ENCODE measurements around the gene SCMH1. TPM values are rescaled to one million over a fixed set of nuclear protein-coding genes. Genes with fewer than 3 reads are reported as not detected.

SCMH1 gene
- polyA plus RNA-seq, 1 of the 3 experiments (the other 2 are of a cell fraction), result 38.5 TPM

DNA sequence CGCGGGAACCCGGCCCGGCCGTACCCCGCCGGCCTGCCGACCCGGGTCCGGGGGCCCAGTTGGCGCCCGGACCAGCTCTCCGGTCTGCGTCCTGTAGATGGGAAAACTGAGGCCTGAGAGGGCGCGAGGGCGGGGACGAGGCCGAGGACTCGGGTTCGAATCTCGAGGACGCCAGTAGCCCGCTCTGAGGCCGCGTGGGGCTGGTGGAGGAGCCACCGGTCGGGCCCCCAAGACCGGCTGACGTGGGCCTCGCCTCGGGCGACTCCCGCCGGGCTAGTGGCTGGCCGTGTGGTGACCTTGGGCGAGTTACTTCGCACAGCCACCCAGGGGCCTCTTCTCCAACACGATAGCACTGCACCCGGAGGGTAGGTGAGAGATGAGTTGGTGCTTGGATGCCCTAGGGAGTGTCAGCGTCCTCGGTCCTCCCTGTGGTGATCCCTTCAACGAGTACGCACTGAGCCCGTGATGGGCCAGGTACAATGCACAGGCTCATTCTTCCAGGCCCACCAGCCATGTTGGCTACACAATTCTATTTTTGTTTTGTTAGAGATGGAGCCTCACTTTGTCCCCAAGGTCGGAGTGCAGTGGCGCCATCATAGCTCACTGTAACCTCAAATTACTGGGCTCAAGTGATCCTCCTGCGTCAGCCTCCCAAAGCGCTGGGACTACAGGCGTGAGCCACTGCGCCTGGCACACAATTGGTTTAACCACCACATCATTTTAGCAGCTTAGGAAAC lies 404 bp upstream of the SCMH1 start:
- Histone ChIP-seq H3K27me3 (ENCODE audit: insufficient read depth) (no peaks in the 10 kb centered on the region), H3K9me3 (no peaks in the 10 kb centered on the region), H3K4me3 (ENCODE audit: low read depth in 2 of 2, low read length in 1 of 2) (peak overlapping the region; percentile 57 to 84), H3K4me1 (ENCODE audit: control insufficient read depth in 1 of 2, insufficient read depth in 2 of 2, low read depth in 1 of 2, low read length in 1 of 2) (peaks cover 17 to 35% of the 10 kb centered on the region in 2 experiments; a peak in 3 of 4 replicates), H3K79me2 (ENCODE audit: insufficient read depth) (peaks cover 18% of the 10 kb centered on the region), H3F3A (replicated peaks; ENCODE audit: insufficient read depth) (peaks cover 34% of the 10 kb centered on the region), H2AFZ (ENCODE audit: low read depth) (peak overlapping the region; percentile 78; the same call in 1 of the 2 replicates), H3K9ac (peak overlapping the region; percentile 71), H3K9me2 (no peaks in the 10 kb centered on the region), H4K20me1 (ENCODE audit: insufficient read depth) (peaks cover 19% of the 10 kb centered on the region), H3K4me2 (peak overlapping the region; percentile 86), H3K36me3 (replicated peaks in 1 of 2; ENCODE audit: control insufficient read depth in 1 of 2, insufficient read depth in 2 of 2, low read length in 1 of 2) (peaks cover 0 to 4% of the 10 kb centered on the region in 2 experiments), H3K27ac (ENCODE audit: low read depth in 2 of 2, low read length in 1 of 2) (peak overlapping the region; percentile 60 to 84; a peak in 3 of 4 replicates)
- POLR2A ChIA-PET, result no interaction called here
- CTCF ChIA-PET, result interaction anchor here (1.3 to 1.7 kb wide), 3 partner anchors 13 to 28 kb away, joined by 3 to 6 read pairs (median 3); no protein-coding TSS in a partner anchor
- TF ChIP-seq, protein P1, sequence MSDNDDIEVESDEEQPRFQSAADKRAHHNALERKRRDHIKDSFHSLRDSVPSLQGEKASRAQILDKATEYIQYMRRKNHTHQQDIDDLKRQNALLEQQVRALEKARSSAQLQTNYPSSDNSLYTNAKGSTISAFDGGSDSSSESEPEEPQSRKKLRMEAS (IDR thresholded peaks at IDR 0.05; ENCODE audit: low read depth), result 0 out of 2 replicates have a peak, but pooled peaks have one; percentile 49
- TF ChIP-seq, protein P2, sequence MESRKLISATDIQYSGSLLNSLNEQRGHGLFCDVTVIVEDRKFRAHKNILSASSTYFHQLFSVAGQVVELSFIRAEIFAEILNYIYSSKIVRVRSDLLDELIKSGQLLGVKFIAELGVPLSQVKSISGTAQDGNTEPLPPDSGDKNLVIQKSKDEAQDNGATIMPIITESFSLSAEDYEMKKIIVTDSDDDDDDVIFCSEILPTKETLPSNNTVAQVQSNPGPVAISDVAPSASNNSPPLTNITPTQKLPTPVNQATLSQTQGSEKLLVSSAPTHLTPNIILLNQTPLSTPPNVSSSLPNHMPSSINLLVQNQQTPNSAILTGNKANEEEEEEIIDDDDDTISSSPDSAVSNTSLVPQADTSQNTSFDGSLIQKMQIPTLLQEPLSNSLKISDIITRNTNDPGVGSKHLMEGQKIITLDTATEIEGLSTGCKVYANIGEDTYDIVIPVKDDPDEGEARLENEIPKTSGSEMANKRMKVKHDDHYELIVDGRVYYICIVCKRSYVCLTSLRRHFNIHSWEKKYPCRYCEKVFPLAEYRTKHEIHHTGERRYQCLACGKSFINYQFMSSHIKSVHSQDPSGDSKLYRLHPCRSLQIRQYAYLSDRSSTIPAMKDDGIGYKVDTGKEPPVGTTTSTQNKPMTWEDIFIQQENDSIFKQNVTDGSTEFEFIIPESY (IDR thresholded peaks at IDR 0.05; ENCODE audit: borderline replicate concordance, low read depth), result no peak
- DNase-seq, result no peak
- 100% methylated on average over 6 of the region's 51 CpGs for WGBS (ENCODE audit: low lambda C conversion rate)

DNA sequence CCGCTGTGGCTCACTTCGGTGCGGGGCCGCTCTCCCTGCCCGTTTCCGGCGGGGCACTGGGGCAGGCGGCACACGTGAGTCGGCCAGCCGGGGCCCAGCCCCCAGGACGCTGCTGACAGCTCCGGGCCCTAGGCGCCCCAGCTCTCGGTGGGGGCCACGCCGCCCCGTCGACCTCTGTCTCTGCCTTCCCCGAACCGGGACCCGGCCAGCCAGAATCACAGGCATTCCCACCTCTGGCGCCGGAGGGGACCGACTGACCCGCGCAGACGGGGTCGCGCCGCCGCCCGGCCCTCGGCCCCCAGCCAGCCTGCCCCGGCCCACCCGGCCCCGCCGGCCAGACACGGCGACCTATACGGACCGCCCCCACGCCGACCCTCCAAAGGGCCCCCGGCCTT lies 755 bp downstream of the SCMH1 start:
- Histone ChIP-seq H3K9me2 (no peaks in the 10 kb centered on the region), H3F3A (replicated peaks; ENCODE audit: insufficient read depth) (peaks cover 36% of the 10 kb centered on the region), H3K4me3 (ENCODE audit: low read depth in 2 of 2, low read length in 1 of 2) (peak overlapping the region; percentile 66 to 84), H3K4me2 (peak overlapping the region; percentile 80), H3K9me3 (no peaks in the 10 kb centered on the region), H3K9ac (peak overlapping the region; percentile 75), H3K4me1 (ENCODE audit: control insufficient read depth in 1 of 2, insufficient read depth in 2 of 2, low read depth in 1 of 2, low read length in 1 of 2) (peaks cover 17 to 35% of the 10 kb centered on the region in 2 experiments; a peak in 3 of 4 replicates), H3K79me2 (ENCODE audit: insufficient read depth) (peaks cover 30% of the 10 kb centered on the region), H4K20me1 (ENCODE audit: insufficient read depth) (peaks cover 27% of the 10 kb centered on the region), H3K27ac (ENCODE audit: low read depth in 2 of 2, low read length in 1 of 2) (peak overlapping the region; percentile 70 to 84), H3K27me3 (ENCODE audit: insufficient read depth) (no peaks in the 10 kb centered on the region), H2AFZ (ENCODE audit: low read depth) (peak overlapping the region; percentile 62), H3K36me3 (replicated peaks in 1 of 2; ENCODE audit: control insufficient read depth in 1 of 2, insufficient read depth in 2 of 2, low read length in 1 of 2) (peaks cover 0 to 4% of the 10 kb centered on the region in 2 experiments)
- CTCF ChIA-PET, result interaction anchor here (0.7 to 1.4 kb wide), 3 partner anchors 11 to 219 kb away, joined by 3 read pairs; no protein-coding TSS in a partner anchor
- TF ChIP-seq MEF2A (IDR thresholded peaks at IDR 0.05; ENCODE audit: borderline replicate concordance, low read depth), result no peak
- TF ChIP-seq YY1 (IDR thresholded peaks at IDR 0.05; ENCODE audit: low read depth), result no peak
- TF ChIP-seq TCF12 (IDR thresholded peaks at IDR 0.05), result no peak
- no peak for TF ChIP-seq EZH2phosphoT487 (IDR thresholded peaks at IDR 0.05; ENCODE audit: borderline replicate concordance, low read depth)
- TF ChIP-seq TAF1 (IDR thresholded peaks at IDR 0.05; ENCODE audit: borderline replicate concordance, low read depth, low read length), result no peak
- no peak for TF ChIP-seq SMC3 (IDR thresholded peaks at IDR 0.05; ENCODE audit: low read depth, low read length)
- TF ChIP-seq, protein P1 (IDR thresholded peaks at IDR 0.05; ENCODE audit: low read depth), result peak; percentile 92
- TF ChIP-seq, protein P2 (IDR thresholded peaks at IDR 0.05; ENCODE audit: borderline replicate concordance, low read depth), result no peak
- no peak for TF ChIP-seq FOXJ3 (CRISPR knock-in tag; IDR thresholded peaks at IDR 0.05)
- TF ChIP-seq, protein P3, sequence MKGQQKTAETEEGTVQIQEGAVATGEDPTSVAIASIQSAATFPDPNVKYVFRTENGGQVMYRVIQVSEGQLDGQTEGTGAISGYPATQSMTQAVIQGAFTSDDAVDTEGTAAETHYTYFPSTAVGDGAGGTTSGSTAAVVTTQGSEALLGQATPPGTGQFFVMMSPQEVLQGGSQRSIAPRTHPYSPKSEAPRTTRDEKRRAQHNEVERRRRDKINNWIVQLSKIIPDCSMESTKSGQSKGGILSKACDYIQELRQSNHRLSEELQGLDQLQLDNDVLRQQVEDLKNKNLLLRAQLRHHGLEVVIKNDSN (IDR thresholded peaks at IDR 0.05; ENCODE audit: borderline replicate concordance, low read depth), result peak; percentile 67
- no peak for TF ChIP-seq POLR2AphosphoS5 (IDR thresholded peaks at IDR 0.05; ENCODE audit: low read depth, low read length)
- no peak for TF ChIP-seq RFX5 (IDR thresholded peaks at IDR 0.05; ENCODE audit: low read length)
- TF ChIP-seq JUND (IDR thresholded peaks at IDR 0.05), result no peak
- TF ChIP-seq GABPA (IDR thresholded peaks at IDR 0.05; ENCODE audit: low read depth), result no peak
- no peak for TF ChIP-seq TEAD4 (IDR thresholded peaks at IDR 0.05; ENCODE audit: borderline replicate concordance, insufficient read depth)
- TF ChIP-seq FOXM1 (IDR thresholded peaks at IDR 0.05; ENCODE audit: low read depth), result no peak
- TF ChIP-seq MXI1 (IDR thresholded peaks at IDR 0.05; ENCODE audit: low read depth, low read length), result peak; percentile 95; the same call in 1 of the 2 replicates
- TF ChIP-seq SIN3A (IDR thresholded peaks at IDR 0.05; ENCODE audit: borderline replicate concordance, low read depth, low read length), result peak; percentile 44; the same call in 1 of the 2 replicates
- TF ChIP-seq, protein P4, sequence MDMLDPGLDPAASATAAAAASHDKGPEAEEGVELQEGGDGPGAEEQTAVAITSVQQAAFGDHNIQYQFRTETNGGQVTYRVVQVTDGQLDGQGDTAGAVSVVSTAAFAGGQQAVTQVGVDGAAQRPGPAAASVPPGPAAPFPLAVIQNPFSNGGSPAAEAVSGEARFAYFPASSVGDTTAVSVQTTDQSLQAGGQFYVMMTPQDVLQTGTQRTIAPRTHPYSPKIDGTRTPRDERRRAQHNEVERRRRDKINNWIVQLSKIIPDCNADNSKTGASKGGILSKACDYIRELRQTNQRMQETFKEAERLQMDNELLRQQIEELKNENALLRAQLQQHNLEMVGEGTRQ (IDR thresholded peaks at IDR 0.05; ENCODE audit: borderline replicate concordance, low read depth, low read length), result no peak
- POLR2A ChIA-PET, result no interaction called here
- peak; percentile 81 for DNase-seq
- 2% methylated on average over 9 of the region's 45 CpGs for WGBS (ENCODE audit: low lambda C conversion rate)

All from SK-N-SH (cell line).